Measurements from ENCODE around the gene TBC1D5.

DNA sequence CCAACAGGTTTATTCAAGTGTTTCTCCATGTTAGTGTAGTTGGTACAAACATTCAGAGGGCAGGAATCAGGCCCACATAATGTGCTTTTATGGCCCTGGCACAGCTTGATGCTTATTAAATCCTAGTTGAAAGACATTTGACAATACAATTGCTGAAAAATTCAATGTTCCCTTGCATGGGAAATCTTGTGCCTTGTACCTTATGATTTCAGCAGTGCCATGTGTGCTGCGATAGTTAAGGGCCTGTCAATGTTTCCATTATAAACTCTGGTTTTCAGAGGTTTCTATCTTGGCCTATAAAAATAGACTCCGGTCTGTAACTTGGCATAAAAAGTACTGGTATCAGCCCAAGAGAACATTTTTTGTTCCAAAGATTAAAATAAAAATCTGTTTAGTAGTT, 207.2 kb downstream of the TBC1D5 start:
- TF ChIP-seq POLR2A (IDR thresholded peaks at IDR 0.05; ENCODE audit: extremely low read depth, insufficient read length) = no peak
- TF ChIP-seq, protein P1, sequence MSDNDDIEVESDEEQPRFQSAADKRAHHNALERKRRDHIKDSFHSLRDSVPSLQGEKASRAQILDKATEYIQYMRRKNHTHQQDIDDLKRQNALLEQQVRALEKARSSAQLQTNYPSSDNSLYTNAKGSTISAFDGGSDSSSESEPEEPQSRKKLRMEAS (IDR thresholded peaks at IDR 0.05; ENCODE audit: low read depth, low read length) = no peak

Data from NB4 (cell line).